Stimulated activated CD8-positive, alpha-beta memory T cell treated with anti-CD3 and anti-CD28 coated beads, Interleukin-4, amount 100 ng/mL, for 48 hours (primary cell): ENCODE results near the gene MICAL1.

Source experiments
- DNase-seq: peaks from one replicate; pipeline ENCODE4 v3.0.0-alpha.2; 2020

The MICAL1 gene

GRCh38 chr6:109428889-109429477, 26.6 kb downstream of the MICAL1 start:
- DNase-seq = no peak

GRCh38 chr6:109424946-109425345, 30.6 kb downstream of the MICAL1 start:
- DNase-seq = no peak

DNA sequence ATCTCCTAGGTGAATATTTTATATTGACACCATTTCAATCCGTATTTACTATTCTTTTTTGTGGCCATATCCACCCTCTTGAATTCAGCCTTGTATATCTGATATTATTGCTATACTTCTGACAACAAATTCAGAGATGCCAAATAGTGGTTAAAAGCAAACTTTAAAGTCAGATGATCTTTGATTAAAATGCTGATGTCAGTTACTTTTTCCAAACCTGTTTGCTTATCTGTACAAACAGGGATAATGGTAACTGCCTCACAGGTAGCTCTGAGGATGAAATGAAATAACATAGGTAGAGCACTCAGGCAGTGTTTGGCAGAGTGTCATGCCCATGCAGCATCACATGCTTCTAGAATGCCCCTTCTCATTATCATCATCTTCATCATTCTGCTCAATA, 34.4 kb downstream of the MICAL1 start:
- DNase-seq = no peak

DNA sequence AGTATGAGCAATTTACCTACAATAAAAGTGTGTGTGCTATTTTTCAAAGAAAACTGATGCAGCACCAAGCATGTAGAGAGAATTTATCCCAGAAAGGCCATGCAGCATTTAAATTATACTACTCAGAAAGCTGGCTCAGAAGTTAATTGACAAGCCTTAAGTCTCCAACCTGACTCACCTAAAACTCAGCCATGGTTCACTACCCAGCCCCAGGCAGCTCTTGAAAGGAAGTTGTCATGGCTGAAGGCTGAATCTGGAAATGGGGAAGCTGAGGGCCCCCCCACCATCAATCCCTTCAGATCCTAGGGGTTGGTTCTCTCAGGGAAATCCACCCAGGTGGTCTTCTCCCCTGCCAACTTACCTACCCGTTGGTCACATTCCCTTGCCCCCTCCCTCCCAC, 34.8 kb downstream of the MICAL1 start:
- no peak for DNase-seq

GRCh38 chr6:109417646-109418045, 37.9 kb downstream of the MICAL1 start:
- DNase-seq = no peak

DNA sequence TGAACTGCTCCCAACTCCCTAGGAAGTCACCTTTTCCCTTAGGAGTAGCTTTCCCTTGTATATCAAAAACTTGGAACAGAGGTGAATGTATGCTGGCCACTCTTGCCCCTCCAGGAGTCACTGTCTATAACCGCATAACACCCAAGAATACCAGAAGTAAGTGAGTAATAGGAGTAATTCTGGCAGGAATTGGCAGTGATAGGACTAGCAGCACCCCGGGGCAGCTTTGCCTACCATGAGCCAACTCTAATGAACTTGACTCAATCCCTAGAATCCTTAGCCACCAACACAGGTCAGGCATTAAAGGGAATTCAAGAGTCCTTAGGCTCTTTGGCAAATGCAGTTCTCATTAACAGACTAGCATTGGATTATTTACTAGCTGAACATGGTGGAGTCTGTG, 44.5 kb downstream of the MICAL1 start:
- DNase-seq = no peak

DNA sequence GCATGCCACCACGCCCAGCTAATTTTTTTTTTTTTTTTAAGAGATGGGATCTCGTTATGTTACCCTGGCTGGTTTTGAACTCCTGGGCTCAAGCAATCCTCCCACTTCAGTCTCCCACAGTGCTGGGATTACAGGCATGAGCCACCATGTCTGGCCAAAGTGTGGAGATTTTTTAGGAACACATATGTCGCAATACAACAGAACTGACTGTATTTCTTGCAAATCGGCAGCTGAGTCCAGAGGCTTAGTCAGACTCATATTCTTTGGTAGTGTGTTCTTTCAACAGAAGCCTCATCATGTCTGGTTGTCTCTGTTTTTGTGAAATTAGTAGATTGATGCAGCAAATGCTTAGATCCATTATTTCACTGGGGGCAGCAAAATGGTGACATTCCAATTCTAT, 49.4 kb downstream of the MICAL1 start:
- DNase-seq = no peak

GRCh38 chr6:109397020-109397419, 58.6 kb downstream of the MICAL1 start:
- DNase-seq = no peak

GRCh38 chr6:109396046-109396718, 59.4 kb downstream of the MICAL1 start:
- no peak for DNase-seq
